ENCODE data around the gene ADGRV1.

DNA sequence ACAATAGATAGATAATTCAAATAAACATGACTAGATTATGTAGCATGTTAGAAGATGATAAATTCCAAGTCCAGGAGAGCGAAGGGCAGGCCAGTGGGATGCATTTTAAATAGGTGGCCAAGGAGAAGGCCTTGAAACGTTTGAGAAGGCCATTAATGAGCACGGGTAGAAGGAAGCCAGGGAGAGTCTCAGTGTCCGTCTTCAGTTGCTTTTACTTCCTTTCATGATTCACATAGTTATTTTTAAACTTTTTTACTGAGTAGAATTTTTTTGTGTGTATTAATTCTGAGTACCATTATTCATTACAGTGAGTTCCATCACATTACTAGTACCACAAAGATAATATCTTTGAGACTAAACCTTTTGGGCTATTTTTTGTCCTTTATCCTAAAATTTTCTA is 565.3 kb downstream of the ADGRV1 start:
- TF ChIP-seq, protein P1, sequence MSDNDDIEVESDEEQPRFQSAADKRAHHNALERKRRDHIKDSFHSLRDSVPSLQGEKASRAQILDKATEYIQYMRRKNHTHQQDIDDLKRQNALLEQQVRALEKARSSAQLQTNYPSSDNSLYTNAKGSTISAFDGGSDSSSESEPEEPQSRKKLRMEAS (IDR thresholded peaks at IDR 0.05; ENCODE audit: low read depth), result no peak
- TF ChIP-seq, protein P2, sequence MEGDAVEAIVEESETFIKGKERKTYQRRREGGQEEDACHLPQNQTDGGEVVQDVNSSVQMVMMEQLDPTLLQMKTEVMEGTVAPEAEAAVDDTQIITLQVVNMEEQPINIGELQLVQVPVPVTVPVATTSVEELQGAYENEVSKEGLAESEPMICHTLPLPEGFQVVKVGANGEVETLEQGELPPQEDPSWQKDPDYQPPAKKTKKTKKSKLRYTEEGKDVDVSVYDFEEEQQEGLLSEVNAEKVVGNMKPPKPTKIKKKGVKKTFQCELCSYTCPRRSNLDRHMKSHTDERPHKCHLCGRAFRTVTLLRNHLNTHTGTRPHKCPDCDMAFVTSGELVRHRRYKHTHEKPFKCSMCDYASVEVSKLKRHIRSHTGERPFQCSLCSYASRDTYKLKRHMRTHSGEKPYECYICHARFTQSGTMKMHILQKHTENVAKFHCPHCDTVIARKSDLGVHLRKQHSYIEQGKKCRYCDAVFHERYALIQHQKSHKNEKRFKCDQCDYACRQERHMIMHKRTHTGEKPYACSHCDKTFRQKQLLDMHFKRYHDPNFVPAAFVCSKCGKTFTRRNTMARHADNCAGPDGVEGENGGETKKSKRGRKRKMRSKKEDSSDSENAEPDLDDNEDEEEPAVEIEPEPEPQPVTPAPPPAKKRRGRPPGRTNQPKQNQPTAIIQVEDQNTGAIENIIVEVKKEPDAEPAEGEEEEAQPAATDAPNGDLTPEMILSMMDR (IDR thresholded peaks at IDR 0.05), result no peak
- TF ChIP-seq EP300 (IDR thresholded peaks at IDR 0.05; ENCODE audit: borderline replicate concordance in 1 of 2, low read depth in 1 of 2, low read length in 1 of 2) (no peak), MXI1 (IDR thresholded peaks at IDR 0.05; ENCODE audit: low read depth, low read length) (no peak), EZH2phosphoT487 (IDR thresholded peaks at IDR 0.05; ENCODE audit: borderline replicate concordance, low read depth) (no peak), CHD2 (IDR thresholded peaks at IDR 0.05; ENCODE audit: low read length, partially characterized antibody) (no peak), RAD21 (IDR thresholded peaks at IDR 0.05; ENCODE audit: low read length) (no peak), SMC3 (IDR thresholded peaks at IDR 0.05; ENCODE audit: low read depth, low read length) (no peak), RCOR1 (IDR thresholded peaks at IDR 0.05; ENCODE audit: low read length) (no peak)

All from SK-N-SH (cell line).